GM10248 (cell line): ENCODE measurements around the gene ACP6.

Experiments
- CTCF ChIA-PET: fragments of 300-600 bp; sonication (Branson Sonifier 250); formaldehyde crosslinking; extraction: SDS; loops from one replicate; lab custom pipeline; 2021; ENCODE audit warnings: antibody characterized with exemption; lab: Yijun Ruan, JAX
- POLR2A ChIA-PET: fragments of 350-650 bp; sonication (Branson Sonifier 250); formaldehyde crosslinking; extraction: SDS; loops from one replicate; lab custom pipeline; 2020; ENCODE audit warnings: antibody characterized with exemption; lab: Yijun Ruan, JAX
- DNase-seq: peaks from one replicate; pipeline ENCODE4 v3.0.0; 2012; ENCODE audit errors: extremely low spot score
- TF ChIP-seq, protein P1 (sequence below): IDR thresholded peaks from 2 replicates; pipeline ENCODE4 v1.5.1; 2012; ENCODE audit warnings: mild to moderate bottlenecking, low read depth; ENCODE audit errors: extremely low read depth, missing control alignments, control extremely low read depth

ACP6 gene

DNA sequence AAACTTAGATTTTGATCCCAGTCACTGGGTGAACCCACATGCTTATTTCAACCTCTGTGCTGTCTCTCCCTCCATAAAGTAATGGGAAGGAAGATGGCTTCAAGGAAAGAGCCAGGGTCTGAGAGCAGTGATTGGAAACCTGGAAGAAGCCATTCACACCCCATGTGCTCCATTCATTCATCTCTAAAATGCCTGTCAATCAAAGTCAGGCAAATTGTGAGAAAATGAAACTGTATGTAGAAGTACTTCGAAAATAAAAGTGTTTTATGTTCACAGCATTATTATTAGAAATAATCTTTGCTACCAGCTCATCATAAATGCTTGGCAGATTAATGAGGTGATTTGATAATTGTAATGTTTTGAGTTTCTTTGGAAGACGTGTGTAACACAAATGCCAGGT, 61.0 kb downstream of the ACP6 start:
- ChIA-PET POLR2A (no interaction called here), CTCF (interaction anchor here (6.0 kb wide), 1 partner anchor 18 kb away, joined by 37 read pairs; no protein-coding TSS in a partner anchor)
- TF ChIP-seq, protein P1, sequence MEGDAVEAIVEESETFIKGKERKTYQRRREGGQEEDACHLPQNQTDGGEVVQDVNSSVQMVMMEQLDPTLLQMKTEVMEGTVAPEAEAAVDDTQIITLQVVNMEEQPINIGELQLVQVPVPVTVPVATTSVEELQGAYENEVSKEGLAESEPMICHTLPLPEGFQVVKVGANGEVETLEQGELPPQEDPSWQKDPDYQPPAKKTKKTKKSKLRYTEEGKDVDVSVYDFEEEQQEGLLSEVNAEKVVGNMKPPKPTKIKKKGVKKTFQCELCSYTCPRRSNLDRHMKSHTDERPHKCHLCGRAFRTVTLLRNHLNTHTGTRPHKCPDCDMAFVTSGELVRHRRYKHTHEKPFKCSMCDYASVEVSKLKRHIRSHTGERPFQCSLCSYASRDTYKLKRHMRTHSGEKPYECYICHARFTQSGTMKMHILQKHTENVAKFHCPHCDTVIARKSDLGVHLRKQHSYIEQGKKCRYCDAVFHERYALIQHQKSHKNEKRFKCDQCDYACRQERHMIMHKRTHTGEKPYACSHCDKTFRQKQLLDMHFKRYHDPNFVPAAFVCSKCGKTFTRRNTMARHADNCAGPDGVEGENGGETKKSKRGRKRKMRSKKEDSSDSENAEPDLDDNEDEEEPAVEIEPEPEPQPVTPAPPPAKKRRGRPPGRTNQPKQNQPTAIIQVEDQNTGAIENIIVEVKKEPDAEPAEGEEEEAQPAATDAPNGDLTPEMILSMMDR, result no peak
- no peak for DNase-seq

DNA sequence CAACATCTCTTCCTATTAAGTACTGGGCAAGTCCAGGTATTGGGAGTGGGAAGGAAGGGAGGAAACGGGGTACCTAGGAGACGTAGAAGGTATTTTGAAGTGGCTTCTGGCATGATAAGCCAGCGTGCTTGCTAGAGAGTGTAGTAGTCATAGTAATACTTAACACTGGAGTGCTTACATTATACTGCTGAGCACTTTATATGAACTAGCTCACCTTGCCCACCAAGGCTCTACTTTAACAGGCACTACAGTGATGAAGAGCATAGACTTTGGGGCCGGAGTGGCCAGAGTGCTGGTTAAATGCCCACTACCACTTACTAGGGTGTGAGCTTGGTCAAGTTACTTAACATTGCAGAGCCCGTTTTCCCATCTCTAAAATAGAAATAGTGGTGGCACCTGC, 61.7 kb downstream of the ACP6 start:
- ChIA-PET CTCF (no interaction called here), POLR2A (no interaction called here)
- TF ChIP-seq, protein P1, result no peak
- DNase-seq, result no peak

DNA sequence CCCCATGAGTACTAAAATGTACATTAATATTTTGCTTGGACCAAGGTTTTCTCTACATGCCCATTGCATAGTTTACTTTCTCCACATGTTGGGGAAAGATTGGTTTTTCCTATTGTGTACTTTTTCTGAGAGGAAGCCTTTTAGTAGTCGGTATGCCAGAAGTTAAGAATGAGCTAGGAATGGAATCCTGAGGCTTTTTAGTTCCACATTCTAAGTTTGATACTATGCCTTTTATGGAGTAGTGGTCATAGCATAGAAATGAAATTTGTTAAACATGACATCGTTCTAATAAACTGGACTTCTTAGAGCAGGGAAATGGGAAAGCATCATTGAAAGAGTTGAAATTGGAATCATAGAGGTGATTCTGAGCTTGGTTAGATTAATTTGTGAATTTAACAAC, 64.7 kb downstream of the ACP6 start:
- ChIA-PET POLR2A (no interaction called here), CTCF (interaction anchor here (0.8 to 1.4 kb wide), 5 partner anchors 8 to 363 kb away, joined by 3 to 4 read pairs (median 3); no protein-coding TSS in a partner anchor)
- no peak for DNase-seq
- TF ChIP-seq, protein P1, result no peak

DNA sequence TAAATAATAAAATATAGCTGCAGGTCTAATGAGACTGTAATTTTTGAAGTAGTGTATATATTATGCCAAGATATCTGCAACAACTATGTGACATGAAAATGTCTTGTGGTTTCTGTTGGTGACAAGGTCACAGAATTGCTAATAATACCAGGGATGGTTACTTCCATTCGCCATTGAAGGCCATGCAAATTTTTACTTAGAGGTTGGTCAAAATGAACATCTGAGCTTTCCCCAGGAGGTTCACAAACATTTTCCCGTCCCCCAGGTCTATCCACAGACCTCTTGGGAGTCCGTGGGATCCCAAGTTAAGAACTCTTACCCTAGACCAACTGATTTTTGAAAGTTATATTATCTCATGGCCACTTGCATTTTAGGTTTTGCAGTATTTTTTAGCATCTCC, 66.3 kb downstream of the ACP6 start:
- CTCF ChIA-PET, result no interaction called here
- TF ChIP-seq, protein P1, result no peak
- POLR2A ChIA-PET, result no interaction called here
- no peak for DNase-seq

DNA sequence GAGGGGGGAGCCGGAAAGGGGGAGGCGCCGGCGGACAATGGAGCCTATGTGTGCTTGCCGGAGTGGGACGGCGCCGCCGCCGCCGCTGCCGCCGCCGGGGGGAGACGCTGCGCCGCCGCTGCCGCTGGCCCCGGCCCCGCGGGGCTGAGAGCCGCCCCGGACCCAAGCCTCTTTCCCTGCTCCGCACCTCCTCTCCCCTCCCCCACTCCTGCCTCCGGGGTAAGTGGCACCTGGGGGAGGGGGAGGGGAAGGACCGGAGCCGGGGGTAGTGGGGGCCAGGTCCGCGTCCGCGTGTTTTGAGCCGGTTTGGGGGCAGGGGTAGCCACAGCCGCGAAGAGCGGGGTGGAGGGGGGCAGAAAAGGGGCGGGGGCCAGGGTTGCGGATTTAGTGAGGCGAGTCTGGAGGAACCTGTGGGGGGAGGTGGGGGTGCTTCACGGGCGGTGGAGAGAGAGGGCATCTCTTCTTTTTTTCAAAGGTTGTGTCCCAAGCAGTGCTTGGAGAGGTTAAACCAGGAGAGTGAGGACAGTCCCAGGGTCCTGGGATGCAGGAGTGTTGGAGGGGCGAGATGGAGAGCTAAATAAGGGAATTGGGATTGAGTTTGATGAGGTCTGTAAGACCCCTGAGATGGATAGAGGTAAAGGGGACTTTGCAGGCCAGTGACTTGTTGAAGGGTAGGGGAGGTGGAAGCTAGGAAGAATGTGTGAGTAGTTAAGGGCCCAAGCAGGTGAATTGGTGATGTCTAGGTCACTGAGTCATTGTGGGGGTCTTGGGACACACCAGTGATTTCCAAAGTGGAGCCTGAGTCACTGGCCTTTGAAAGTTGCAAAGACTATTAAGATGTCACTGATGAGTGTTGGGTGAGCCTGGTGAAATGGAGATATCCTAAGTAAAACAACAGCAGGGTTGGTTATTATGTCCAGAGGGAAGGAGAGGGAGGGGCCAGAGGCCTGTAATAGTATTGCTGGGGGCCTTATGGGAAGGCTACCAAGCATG, 69.9 kb downstream of the ACP6 start:
- TF ChIP-seq, protein P1, result peak; percentile 28
- ChIA-PET POLR2A (interaction anchor here (1.2 kb wide), 1 partner anchor 516 kb away, joined by 3 read pairs; no protein-coding TSS in a partner anchor), CTCF (interaction anchor here (0.7 to 1.6 kb wide), 2 partner anchors 10 to 41 kb away, joined by 3 to 4 read pairs; no protein-coding TSS in a partner anchor)
- no peak for DNase-seq

DNA sequence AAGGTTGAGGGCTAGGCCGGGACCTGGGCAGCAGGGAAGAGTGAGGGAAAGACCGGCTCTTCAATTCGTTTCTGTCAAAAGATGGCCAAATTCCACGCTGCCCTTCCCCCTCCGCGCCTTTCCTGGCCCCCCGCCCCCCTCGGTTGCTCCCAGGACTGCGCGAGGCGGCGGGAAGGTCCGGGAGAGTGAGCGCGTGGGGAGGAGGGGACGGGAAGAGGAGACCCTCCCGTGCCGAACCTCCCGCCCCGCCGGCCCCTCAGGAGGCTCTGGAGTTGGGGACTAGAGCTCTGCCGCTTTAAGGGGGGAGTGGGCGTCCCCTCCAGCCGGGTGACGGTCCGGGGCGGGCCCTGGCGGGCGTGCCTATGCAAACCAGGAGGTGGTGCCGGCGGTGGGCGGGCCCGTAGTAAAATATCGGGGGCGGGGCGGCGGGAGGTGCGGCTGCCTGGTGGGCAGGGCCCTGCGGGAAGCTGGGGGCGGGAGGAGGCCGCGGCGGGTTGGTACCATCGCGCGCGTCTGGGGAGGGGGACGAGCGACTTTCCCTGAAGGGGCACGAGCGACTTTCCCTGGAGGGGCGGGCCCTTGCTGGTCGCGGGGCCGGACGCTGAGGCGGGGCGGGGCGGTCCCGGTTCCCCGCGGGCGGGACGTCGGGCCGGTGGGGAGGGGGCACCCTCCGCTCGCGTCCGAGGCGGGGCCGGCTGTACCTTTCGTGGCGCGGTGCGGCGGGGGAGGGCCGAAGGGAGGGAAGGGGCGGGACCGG, 70.8 kb downstream of the ACP6 start:
- TF ChIP-seq, protein P1, result no peak
- ChIA-PET CTCF (interaction anchor here (1.1 to 1.6 kb wide), 2 partner anchors 9 to 39 kb away, joined by 3 read pairs; no protein-coding TSS in a partner anchor), POLR2A (interaction anchor here (1.2 kb wide), 1 partner anchor 515 kb away, joined by 3 read pairs; no protein-coding TSS in a partner anchor)
- peak; percentile 96 for DNase-seq
